ENCODE data around the gene EPHA2. TPM values are rescaled to one million over a fixed set of nuclear protein-coding genes. Genes with fewer than 3 reads are reported as not detected.

Gene EPHA2
- total and polyA plus RNA-seq, 5 experiments from 2014 or later, result not detected

GRCh38 chr1:16195518-16195905, 39.6 kb upstream of the EPHA2 start:
- peaks cover 0 to 4% (median 3%) of the 10 kb centered on the region in 5 donors for H3K27me3 Mint-ChIP-seq
- POLR2A ChIA-PET, result no interaction called here
- no peak overlapping the region for H3K4me3 Mint-ChIP-seq
- peaks cover 0 to 5% (median 0%) of the 10 kb centered on the region in 3 donors for H3K36me3 Mint-ChIP-seq
- H3K27ac Mint-ChIP-seq, result no peak overlapping the region
- ATAC-seq (no peak), DNase-seq (no peak)
- H3K9me3 Mint-ChIP-seq, result no peaks in the 10 kb centered on the region
- H3K4me1 Mint-ChIP-seq, result peaks cover 0 to 11% (median 3%) of the 10 kb centered on the region in 4 donors

GRCh38 chr1:16191916-16192546, 36.2 kb upstream of the EPHA2 start:
- H3K9me3 Mint-ChIP-seq, result no peaks in the 10 kb centered on the region
- H3K27me3 Mint-ChIP-seq, result peaks cover 5 to 18% (median 10%) of the 10 kb centered on the region in 5 donors
- POLR2A ChIA-PET, result no interaction called here
- H3K36me3 Mint-ChIP-seq, result no peaks in the 10 kb centered on the region
- peaks cover 0 to 8% (median 2%) of the 10 kb centered on the region in 4 donors for H3K4me1 Mint-ChIP-seq
- ATAC-seq (no peak), DNase-seq (no peak)
- no peak overlapping the region for H3K27ac Mint-ChIP-seq
- H3K4me3 Mint-ChIP-seq, result no peak overlapping the region

GRCh38 chr1:16191309-16191708, 35.4 kb upstream of the EPHA2 start:
- no peaks in the 10 kb centered on the region for H3K9me3 Mint-ChIP-seq
- H3K27me3 Mint-ChIP-seq, result peaks cover 5 to 18% (median 10%) of the 10 kb centered on the region in 5 donors
- H3K4me3 Mint-ChIP-seq, result no peak overlapping the region
- POLR2A ChIA-PET, result no interaction called here
- DNase-seq (no peak), ATAC-seq (no peak)
- H3K4me1 Mint-ChIP-seq, result peaks cover 0 to 6% (median 2%) of the 10 kb centered on the region in 4 donors
- no peak overlapping the region for H3K27ac Mint-ChIP-seq
- H3K36me3 Mint-ChIP-seq, result no peaks in the 10 kb centered on the region

- Mint-ChIP-seq H3K4me1 (peaks cover 0 to 6% (median 2%) of the 10 kb centered on the region in 4 donors), H3K27me3 (peaks cover 5 to 18% (median 10%) of the 10 kb centered on the region in 5 donors), H3K27ac (no peak overlapping the region), H3K4me3 (no peak overlapping the region), H3K36me3 (no peaks in the 10 kb centered on the region), H3K9me3 (no peaks in the 10 kb centered on the region)
- POLR2A ChIA-PET, result no interaction called here
- DNase-seq (no peak), ATAC-seq (no peak)
Measured at GRCh38 chr1:16189921-16190621, 34.2 kb upstream of the EPHA2 start.

- DNase-seq, result no peak
- ATAC-seq, result no peak
- Mint-ChIP-seq H3K4me1 (peaks cover 0 to 5% (median 2%) of the 10 kb centered on the region in 4 donors), H3K4me3 (no peak overlapping the region), H3K27me3 (peaks cover 5 to 18% (median 10%) of the 10 kb centered on the region in 5 donors), H3K27ac (peak overlapping the region in 1 of 10 donors; percentile 41), H3K9me3 (no peaks in the 10 kb centered on the region), H3K36me3 (no peaks in the 10 kb centered on the region)
- POLR2A ChIA-PET, result interaction anchor here (0.6 to 2.0 kb wide), 2 partner anchors 110 to 175 kb away, joined by 3 to 8 read pairs; no protein-coding TSS in a partner anchor
Measured at GRCh38 chr1:16189003-16189402, 33.1 kb upstream of the EPHA2 start.

- H3K9me3 Mint-ChIP-seq, result no peaks in the 10 kb centered on the region
- peaks cover 0 to 5% (median 2%) of the 10 kb centered on the region in 4 donors for H3K4me1 Mint-ChIP-seq
- peaks cover 5 to 18% (median 10%) of the 10 kb centered on the region in 5 donors for H3K27me3 Mint-ChIP-seq
- POLR2A ChIA-PET, result interaction anchor here (2.0 kb wide), 1 partner anchor 109 kb away, joined by 8 read pairs; no protein-coding TSS in a partner anchor
- H3K36me3 Mint-ChIP-seq, result no peaks in the 10 kb centered on the region
- ATAC-seq (peak; percentile 92 to 98), DNase-seq (peak; percentile 61 to 85 (median 78))
- no peak overlapping the region for H3K4me3 Mint-ChIP-seq
- H3K27ac Mint-ChIP-seq, result no peak overlapping the region
Measured at GRCh38 chr1:16187748-16188401, 32.0 kb upstream of the EPHA2 start.

- ATAC-seq, result no peak
- Mint-ChIP-seq H3K9me3 (no peaks in the 10 kb centered on the region), H3K36me3 (no peaks in the 10 kb centered on the region), H3K4me3 (no peak overlapping the region), H3K27ac (no peak overlapping the region), H3K27me3 (peaks cover 5 to 18% (median 10%) of the 10 kb centered on the region in 5 donors), H3K4me1 (peaks cover 0 to 5% (median 2%) of the 10 kb centered on the region in 4 donors)
- POLR2A ChIA-PET, result interaction anchor here (0.7 to 1.0 kb wide), 3 partner anchors 31 to 129 kb away, joined by 3 to 5 read pairs (median 3); partner anchors contain the start of gene EPHA2
- DNase-seq, result no peak
Measured at GRCh38 chr1:16186655-16187235, 30.9 kb upstream of the EPHA2 start.

GRCh38 chr1:16184557-16185303, 28.9 kb upstream of the EPHA2 start:
- POLR2A ChIA-PET, result no interaction called here
- Mint-ChIP-seq H3K27ac (no peak overlapping the region), H3K36me3 (no peaks in the 10 kb centered on the region), H3K4me1 (peaks cover 0 to 5% (median under 1%) of the 10 kb centered on the region in 4 donors), H3K9me3 (no peaks in the 10 kb centered on the region), H3K27me3 (peaks cover 3 to 12% (median 6%) of the 10 kb centered on the region in 5 donors), H3K4me3 (no peak overlapping the region)
- ATAC-seq (no peak), DNase-seq (no peak)

- no peak for ATAC-seq
- H3K27me3 Mint-ChIP-seq, result peaks cover 1 to 9% (median 3%) of the 10 kb centered on the region in 5 donors
- H3K36me3 Mint-ChIP-seq, result no peaks in the 10 kb centered on the region
- POLR2A ChIA-PET, result interaction anchor here (0.7 kb wide), 1 partner anchor 55 kb away, joined by 4 read pairs; no protein-coding TSS in a partner anchor
- no peak overlapping the region for H3K4me3 Mint-ChIP-seq
- H3K27ac Mint-ChIP-seq, result no peak overlapping the region
- no peaks in the 10 kb centered on the region for H3K9me3 Mint-ChIP-seq
- no peak for DNase-seq
- H3K4me1 Mint-ChIP-seq, result peaks cover 0 to 5% (median 0%) of the 10 kb centered on the region in 4 donors
Measured at GRCh38 chr1:16183765-16184556, 28.1 kb upstream of the EPHA2 start.

- H3K27me3 Mint-ChIP-seq, result peaks cover 0 to 4% (median 0%) of the 10 kb centered on the region in 5 donors
- H3K4me3 Mint-ChIP-seq, result no peak overlapping the region
- H3K9me3 Mint-ChIP-seq, result no peaks in the 10 kb centered on the region
- no peaks in the 10 kb centered on the region for H3K36me3 Mint-ChIP-seq
- ATAC-seq, result no peak
- H3K4me1 Mint-ChIP-seq, result peaks cover 0 to 5% (median 0%) of the 10 kb centered on the region in 4 donors
- H3K27ac Mint-ChIP-seq, result no peak overlapping the region
- DNase-seq, result no peak
- POLR2A ChIA-PET, result interaction anchor here (0.7 kb wide), 1 partner anchor 55 kb away, joined by 4 read pairs; no protein-coding TSS in a partner anchor
Measured at GRCh38 chr1:16183179-16183578, 27.3 kb upstream of the EPHA2 start.

- no peak overlapping the region for H3K27ac Mint-ChIP-seq
- H3K4me3 Mint-ChIP-seq, result no peak overlapping the region
- POLR2A ChIA-PET, result no interaction called here
- H3K9me3 Mint-ChIP-seq, result no peaks in the 10 kb centered on the region
- DNase-seq (no peak), ATAC-seq (no peak)
- no peaks in the 10 kb centered on the region for H3K36me3 Mint-ChIP-seq
- no peaks in the 10 kb centered on the region for H3K27me3 Mint-ChIP-seq
- H3K4me1 Mint-ChIP-seq, result no peaks in the 10 kb centered on the region
Measured at GRCh38 chr1:16181887-16182719, 26.2 kb upstream of the EPHA2 start.

All from naive thymus-derived CD8-positive, alpha-beta T cell (primary cell).